ENCODE results near the gene PCGF2.

PCGF2 gene

GRCh38 chr17:38685491-38685890, 62.6 kb downstream of the PCGF2 start:
- in situ Hi-C loops (cut with MboI; ENCODE audit: low sequenced_read_pairs, unreplicated experiment), result no loop called here
- TF ChIP-seq CTCF (IDR thresholded peaks at IDR 0.05; ENCODE audit: borderline replicate concordance, control extremely low read depth, extremely low read depth, insufficient read depth, missing control alignments), result no peak
- DNase-seq (ENCODE audit: low spot score), result no peak

Data from GM13976 (cell line).